ENCODE data around the gene GALNS.

The GALNS gene

DNA sequence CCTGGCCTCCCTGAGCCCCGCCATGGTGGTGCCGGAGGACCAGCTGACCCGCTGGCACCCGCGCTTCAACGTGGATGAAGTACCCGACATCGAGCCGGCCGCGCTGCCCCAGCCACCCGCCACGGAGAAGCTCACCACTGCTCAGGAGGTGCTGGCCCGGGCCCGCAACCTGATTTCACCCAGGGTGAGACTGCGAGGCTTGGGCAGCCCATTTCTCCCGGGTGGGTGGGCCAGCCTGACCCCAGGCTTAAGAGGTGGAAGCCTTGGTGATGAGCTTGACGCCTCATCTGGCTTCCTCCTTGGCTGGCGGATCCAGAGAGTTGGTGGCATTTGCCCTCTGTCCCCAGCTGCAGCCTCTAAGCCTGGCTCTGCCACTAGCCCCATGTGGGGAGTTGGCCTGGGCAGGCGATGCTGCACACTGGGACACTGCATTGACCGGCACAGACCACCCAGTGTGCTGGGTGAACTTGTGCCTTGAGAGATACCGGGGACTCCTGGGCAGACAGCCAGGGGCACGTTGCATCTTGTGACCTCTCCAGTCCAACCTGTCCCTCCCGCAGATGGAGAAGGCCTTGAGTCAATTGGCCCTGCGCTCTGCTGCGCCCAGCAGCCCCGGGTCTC, 50.1 kb downstream of the GALNS start:
- no peak overlapping the region for H3K4me2 ChIP-seq (ENCODE audit: low read length)
- no peak overlapping the region for H3K9ac ChIP-seq
- TF ChIP-seq, protein P1, sequence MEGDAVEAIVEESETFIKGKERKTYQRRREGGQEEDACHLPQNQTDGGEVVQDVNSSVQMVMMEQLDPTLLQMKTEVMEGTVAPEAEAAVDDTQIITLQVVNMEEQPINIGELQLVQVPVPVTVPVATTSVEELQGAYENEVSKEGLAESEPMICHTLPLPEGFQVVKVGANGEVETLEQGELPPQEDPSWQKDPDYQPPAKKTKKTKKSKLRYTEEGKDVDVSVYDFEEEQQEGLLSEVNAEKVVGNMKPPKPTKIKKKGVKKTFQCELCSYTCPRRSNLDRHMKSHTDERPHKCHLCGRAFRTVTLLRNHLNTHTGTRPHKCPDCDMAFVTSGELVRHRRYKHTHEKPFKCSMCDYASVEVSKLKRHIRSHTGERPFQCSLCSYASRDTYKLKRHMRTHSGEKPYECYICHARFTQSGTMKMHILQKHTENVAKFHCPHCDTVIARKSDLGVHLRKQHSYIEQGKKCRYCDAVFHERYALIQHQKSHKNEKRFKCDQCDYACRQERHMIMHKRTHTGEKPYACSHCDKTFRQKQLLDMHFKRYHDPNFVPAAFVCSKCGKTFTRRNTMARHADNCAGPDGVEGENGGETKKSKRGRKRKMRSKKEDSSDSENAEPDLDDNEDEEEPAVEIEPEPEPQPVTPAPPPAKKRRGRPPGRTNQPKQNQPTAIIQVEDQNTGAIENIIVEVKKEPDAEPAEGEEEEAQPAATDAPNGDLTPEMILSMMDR (IDR thresholded peaks at IDR 0.05), result no peak
- H3K4me1 ChIP-seq, result peaks cover 12% of the 10 kb centered on the region
- H3K79me2 ChIP-seq, result no peaks in the 10 kb centered on the region
- H2AFZ ChIP-seq, result no peak overlapping the region
- no peak overlapping the region for H3K4me3 ChIP-seq (ENCODE audit: low read depth, low read length)
- H3K27ac ChIP-seq, result no peak overlapping the region
- H3K36me3 ChIP-seq (ENCODE audit: control insufficient read depth, insufficient read depth, low read length), result no peaks in the 10 kb centered on the region
- no peaks in the 10 kb centered on the region for H3K27me3 ChIP-seq (ENCODE audit: control insufficient read depth, insufficient read depth, low read length)
- no peaks in the 10 kb centered on the region for H3K9me3 ChIP-seq (ENCODE audit: control insufficient read depth, low read length)

DNA sequence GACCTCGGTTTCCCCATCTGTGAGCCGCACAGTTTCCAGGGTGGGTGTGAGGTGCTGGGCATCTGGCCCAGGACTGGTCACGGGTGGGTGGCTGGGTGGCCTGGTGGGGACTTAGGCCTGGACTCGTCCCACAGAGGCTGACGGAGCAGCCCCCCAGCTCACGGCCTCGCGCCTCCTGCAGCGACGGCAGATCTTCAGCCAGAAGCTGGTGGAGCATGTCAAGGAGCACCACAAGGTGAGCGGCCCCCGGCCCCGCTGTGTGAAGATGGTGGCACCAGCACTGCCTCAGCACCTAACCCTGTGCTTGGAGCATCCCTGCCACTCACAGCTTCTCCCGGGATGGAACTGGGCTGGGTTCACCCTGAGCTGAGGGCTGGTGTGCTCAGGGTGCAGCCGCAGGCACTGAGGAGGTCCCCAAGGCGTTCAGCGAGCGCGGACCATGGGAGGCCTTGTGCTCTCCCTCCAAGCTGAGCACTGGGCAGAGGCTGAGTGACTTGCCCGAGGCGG, 50.8 kb downstream of the GALNS start:
- TF ChIP-seq, protein P1 (IDR thresholded peaks at IDR 0.05), result no peak

DNA sequence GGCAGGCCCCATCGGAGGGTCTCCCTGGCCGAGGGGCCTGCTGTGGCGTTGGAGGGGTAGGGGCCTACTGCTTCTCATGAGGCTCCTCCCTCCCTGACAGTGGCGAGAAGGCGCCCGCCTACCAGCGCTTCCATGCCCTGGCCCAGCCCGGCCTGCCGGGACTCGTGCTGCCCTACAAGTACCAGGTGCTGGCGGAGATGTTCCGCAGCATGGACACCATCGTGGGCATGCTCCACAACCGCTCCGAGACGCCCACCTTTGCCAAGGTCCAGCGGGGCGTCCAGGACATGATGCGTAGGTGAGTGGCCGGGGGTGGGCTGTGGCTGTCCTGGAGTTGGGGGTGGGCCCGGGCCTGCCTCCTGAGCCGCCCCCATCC, 51.4 kb downstream of the GALNS start:
- H3K9ac ChIP-seq, result no peak overlapping the region
- H3K79me2 ChIP-seq, result no peaks in the 10 kb centered on the region
- no peak overlapping the region for H3K27ac ChIP-seq
- H3K4me2 ChIP-seq (ENCODE audit: low read length), result no peak overlapping the region
- TF ChIP-seq, protein P1 (IDR thresholded peaks at IDR 0.05), result no peak
- no peaks in the 10 kb centered on the region for H3K9me3 ChIP-seq (ENCODE audit: control insufficient read depth, low read length)
- H2AFZ ChIP-seq, result no peak overlapping the region
- no peak overlapping the region for H3K4me3 ChIP-seq (ENCODE audit: low read depth, low read length)
- H3K4me1 ChIP-seq, result peaks cover 7% of the 10 kb centered on the region
- no peaks in the 10 kb centered on the region for H3K36me3 ChIP-seq (ENCODE audit: control insufficient read depth, insufficient read depth, low read length)
- no peaks in the 10 kb centered on the region for H3K27me3 ChIP-seq (ENCODE audit: control insufficient read depth, insufficient read depth, low read length)

More for the DNA sequence above, 50.8 kb downstream of the GALNS start:
- H3K4me1 ChIP-seq, result peaks cover 12% of the 10 kb centered on the region
- no peaks in the 10 kb centered on the region for H3K27me3 ChIP-seq (ENCODE audit: control insufficient read depth, insufficient read depth, low read length)
- H3K9ac ChIP-seq, result no peak overlapping the region
- H3K4me2 ChIP-seq (ENCODE audit: low read length), result no peak overlapping the region
- no peak overlapping the region for H3K4me3 ChIP-seq (ENCODE audit: low read depth, low read length)
- no peak overlapping the region for H2AFZ ChIP-seq
- no peaks in the 10 kb centered on the region for H3K36me3 ChIP-seq (ENCODE audit: control insufficient read depth, insufficient read depth, low read length)
- no peaks in the 10 kb centered on the region for H3K9me3 ChIP-seq (ENCODE audit: control insufficient read depth, low read length)
- no peaks in the 10 kb centered on the region for H3K79me2 ChIP-seq
- no peak overlapping the region for H3K27ac ChIP-seq

DNA sequence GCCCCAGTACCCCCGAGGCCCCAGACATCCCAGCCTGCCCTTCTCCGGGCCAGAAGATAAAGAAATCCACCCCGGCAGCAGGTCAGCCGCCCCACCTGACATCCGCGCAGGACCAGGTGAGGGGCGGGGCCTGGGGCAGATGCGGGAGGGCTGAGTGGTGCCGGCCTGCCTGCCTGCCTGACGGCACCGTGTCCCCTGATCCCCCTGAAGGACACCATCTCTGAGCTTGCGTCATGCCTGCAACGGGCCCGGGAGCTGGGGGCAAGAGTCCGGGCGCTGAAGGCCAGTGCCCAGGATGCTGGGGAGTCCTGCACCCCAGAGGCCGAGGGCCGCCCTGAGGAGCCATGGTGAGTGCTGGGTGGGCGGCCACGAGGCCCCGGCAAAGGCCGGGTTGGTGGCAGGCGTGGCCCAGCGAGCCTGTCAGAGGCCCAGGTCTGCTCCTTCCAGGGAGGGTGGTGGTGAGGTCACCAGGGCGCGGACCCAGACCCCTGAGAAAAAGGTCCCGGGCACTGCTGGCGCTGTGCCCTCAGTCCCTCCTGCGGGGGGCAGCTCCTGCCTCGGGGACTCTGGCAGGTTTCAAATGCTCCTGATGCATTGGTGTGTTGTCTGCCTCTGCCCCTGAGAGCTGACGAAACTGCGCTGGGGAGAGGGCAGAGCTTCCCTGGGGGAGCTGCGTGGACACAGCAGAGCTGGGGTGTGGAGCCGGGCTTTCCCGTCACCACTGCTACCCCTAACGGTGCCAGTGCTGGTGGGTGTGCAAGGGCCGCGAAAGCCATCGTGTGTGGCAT, 52.0 kb downstream of the GALNS start:
- Histone ChIP-seq H3K79me2 (no peaks in the 10 kb centered on the region), H3K9me3 (ENCODE audit: control insufficient read depth, low read length) (no peaks in the 10 kb centered on the region), H3K9ac (no peak overlapping the region), H3K4me1 (peaks cover 3% of the 10 kb centered on the region), H3K27ac (no peak overlapping the region), H3K36me3 (ENCODE audit: control insufficient read depth, insufficient read depth, low read length) (no peaks in the 10 kb centered on the region), H3K4me3 (ENCODE audit: low read depth, low read length) (peak overlapping the region; percentile 24), H3K4me2 (ENCODE audit: low read length) (peak overlapping the region; percentile 54), H2AFZ (peak overlapping the region; percentile 40), H3K27me3 (ENCODE audit: control insufficient read depth, insufficient read depth, low read length) (no peaks in the 10 kb centered on the region)
- TF ChIP-seq, protein P1 (IDR thresholded peaks at IDR 0.05), result no peak

Measured in parathyroid adenoma (tissue), 2 donors.